ENCODE data around the gene GEMIN4. TPM values are rescaled to one million over a fixed set of nuclear protein-coding genes. Genes with fewer than 3 reads are reported as not detected.

GEMIN4 gene
- total RNA-seq, 6 donors from 2014 or later: 17.6 to 79.6 (median 21.5) TPM

GRCh38 chr17:798246-798645, 46.2 kb upstream of the GEMIN4 start:
- 79 to 89% methylated on average over 11 of the region's 11 CpGs for WGBS, 2 donors
- Histone ChIP-seq H3K4me1 (peaks cover 2 to 14% (median 10%) of the 10 kb centered on the region in 4 donors), H3K4me3 (no peak overlapping the region), H3K27me3 (no peaks in the 10 kb centered on the region), H3K9me3 (no peaks in the 10 kb centered on the region), H3K27ac (no peak overlapping the region), H3K36me3 (peaks cover 0 to 19% (median 6%) of the 10 kb centered on the region in 4 donors)
- ATAC-seq (ENCODE audit: low FRiP score in 2 of 2) (no peak), DNase-seq (no peak)
- TF ChIP-seq POLR2AphosphoS5 (IDR thresholded peaks at IDR 0.05) (no peak), POLR2A (IDR thresholded peaks at IDR 0.05) (no peak), EP300 (IDR thresholded peaks at IDR 0.05) (no peak)
- TF ChIP-seq, protein P1, sequence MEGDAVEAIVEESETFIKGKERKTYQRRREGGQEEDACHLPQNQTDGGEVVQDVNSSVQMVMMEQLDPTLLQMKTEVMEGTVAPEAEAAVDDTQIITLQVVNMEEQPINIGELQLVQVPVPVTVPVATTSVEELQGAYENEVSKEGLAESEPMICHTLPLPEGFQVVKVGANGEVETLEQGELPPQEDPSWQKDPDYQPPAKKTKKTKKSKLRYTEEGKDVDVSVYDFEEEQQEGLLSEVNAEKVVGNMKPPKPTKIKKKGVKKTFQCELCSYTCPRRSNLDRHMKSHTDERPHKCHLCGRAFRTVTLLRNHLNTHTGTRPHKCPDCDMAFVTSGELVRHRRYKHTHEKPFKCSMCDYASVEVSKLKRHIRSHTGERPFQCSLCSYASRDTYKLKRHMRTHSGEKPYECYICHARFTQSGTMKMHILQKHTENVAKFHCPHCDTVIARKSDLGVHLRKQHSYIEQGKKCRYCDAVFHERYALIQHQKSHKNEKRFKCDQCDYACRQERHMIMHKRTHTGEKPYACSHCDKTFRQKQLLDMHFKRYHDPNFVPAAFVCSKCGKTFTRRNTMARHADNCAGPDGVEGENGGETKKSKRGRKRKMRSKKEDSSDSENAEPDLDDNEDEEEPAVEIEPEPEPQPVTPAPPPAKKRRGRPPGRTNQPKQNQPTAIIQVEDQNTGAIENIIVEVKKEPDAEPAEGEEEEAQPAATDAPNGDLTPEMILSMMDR (IDR thresholded peaks at IDR 0.05): no peak

- peaks cover 2 to 14% (median 10%) of the 10 kb centered on the region in 4 donors for H3K4me1 ChIP-seq
- 59 to 80% methylated on average over 14 to 19 of the region's 22 CpGs for WGBS, 2 donors
- H3K4me3 ChIP-seq: no peak overlapping the region
- DNase-seq (peak in 1 of 2 donors; percentile 57), ATAC-seq (ENCODE audit: low FRiP score in 2 of 2) (peak in 1 of 2 donors; percentile 30)
- TF ChIP-seq POLR2AphosphoS5 (IDR thresholded peaks at IDR 0.05): no peak
- TF ChIP-seq, protein P1 (IDR thresholded peaks at IDR 0.05): peak in 2 of 6 experiments; percentile 15 to 18
- H3K9me3 ChIP-seq: no peaks in the 10 kb centered on the region
- no peaks in the 10 kb centered on the region for H3K27me3 ChIP-seq
- H3K27ac ChIP-seq: peak overlapping the region in 2 of 4 donors; percentile 29 to 41
- peaks cover 5 to 17% (median 11%) of the 10 kb centered on the region in 4 donors for H3K36me3 ChIP-seq
Measured at GRCh38 chr17:797236-797840, 45.3 kb upstream of the GEMIN4 start.

GRCh38 chr17:796609-797008, 44.5 kb upstream of the GEMIN4 start:
- DNase-seq (no peak), ATAC-seq (ENCODE audit: low FRiP score in 2 of 2) (no peak)
- TF ChIP-seq POLR2A (IDR thresholded peaks at IDR 0.05): no peak
- TF ChIP-seq POLR2AphosphoS5 (IDR thresholded peaks at IDR 0.05): no peak
- TF ChIP-seq, protein P1 (IDR thresholded peaks at IDR 0.05): no peak
- no peak for TF ChIP-seq EP300 (IDR thresholded peaks at IDR 0.05)
- no peak overlapping the region for H3K4me3 ChIP-seq
- H3K36me3 ChIP-seq: peaks cover 5 to 23% (median 18%) of the 10 kb centered on the region in 4 donors
- H3K27me3 ChIP-seq: no peaks in the 10 kb centered on the region
- H3K9me3 ChIP-seq: no peaks in the 10 kb centered on the region
- WGBS, 2 donors: 66 to 83% methylated on average over 14 to 15 of the region's 15 CpGs
- peaks cover 2 to 14% (median 10%) of the 10 kb centered on the region in 4 donors for H3K4me1 ChIP-seq
- H3K27ac ChIP-seq: peak overlapping the region in 1 of 4 donors; percentile 41

DNA sequence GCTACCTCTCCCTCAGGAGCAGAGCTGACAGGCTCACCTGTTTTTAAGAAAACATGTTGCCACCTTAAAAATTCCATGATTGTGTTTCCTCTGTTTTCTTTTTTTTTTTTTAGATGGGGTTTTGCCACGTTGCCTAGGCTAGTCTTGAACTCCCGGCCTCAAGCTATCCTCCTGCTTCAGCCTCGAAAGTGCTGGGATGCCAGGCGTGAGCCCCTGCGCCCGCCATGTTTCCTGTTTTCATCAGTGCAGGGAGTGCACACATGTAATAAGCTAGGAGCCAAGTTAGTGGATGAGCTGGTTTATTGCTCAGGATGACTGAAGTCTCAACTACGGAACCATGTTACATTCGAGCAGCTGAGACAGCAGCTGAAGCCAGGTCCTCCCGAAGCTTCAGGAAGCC, 43.7 kb upstream of the GEMIN4 start:
- ATAC-seq (ENCODE audit: low FRiP score in 2 of 2) (no peak), DNase-seq (no peak)
- Histone ChIP-seq H3K9me3 (no peaks in the 10 kb centered on the region), H3K27ac (peak overlapping the region in 2 of 4 donors; percentile 57 to 68), H3K36me3 (peaks cover 5 to 28% (median 18%) of the 10 kb centered on the region in 4 donors), H3K4me3 (no peak overlapping the region), H3K4me1 (peaks cover 2 to 14% (median 10%) of the 10 kb centered on the region in 4 donors), H3K27me3 (no peaks in the 10 kb centered on the region)
- WGBS, 2 donors: 72 to 88% methylated on average over 9 of the region's 9 CpGs
- TF ChIP-seq POLR2A (IDR thresholded peaks at IDR 0.05) (no peak), POLR2AphosphoS5 (IDR thresholded peaks at IDR 0.05) (no peak), EP300 (IDR thresholded peaks at IDR 0.05) (no peak)
- TF ChIP-seq, protein P1 (IDR thresholded peaks at IDR 0.05): no peak

DNA sequence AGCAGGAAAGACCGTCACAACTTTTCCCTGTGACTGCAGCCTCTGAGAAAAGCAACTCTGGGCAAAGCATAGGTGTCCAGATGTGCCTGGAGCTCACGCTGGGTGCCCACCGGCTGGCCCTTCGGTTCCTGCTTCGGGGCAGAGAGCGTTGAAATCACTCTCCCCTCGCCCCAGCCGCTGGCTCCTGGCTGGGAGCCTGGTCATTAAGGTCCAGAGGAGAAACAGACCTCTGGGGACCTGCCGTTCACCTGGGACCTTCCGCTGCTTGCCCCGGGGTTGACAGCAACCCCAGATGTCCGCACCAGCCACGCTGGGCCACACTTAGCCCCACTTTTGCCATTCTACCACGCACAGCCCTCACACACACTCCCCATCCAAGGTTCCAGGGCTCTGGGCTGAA, 43.2 kb upstream of the GEMIN4 start:
- peaks cover 2 to 14% (median 10%) of the 10 kb centered on the region in 4 donors for H3K4me1 ChIP-seq
- peak overlapping the region in 3 of 4 donors; percentile 11 to 68 (median 57) for H3K27ac ChIP-seq
- peaks cover 5 to 25% (median 16%) of the 10 kb centered on the region in 4 donors for H3K36me3 ChIP-seq
- H3K9me3 ChIP-seq: no peaks in the 10 kb centered on the region
- DNase-seq (peak in 1 of 2 donors; percentile 49), ATAC-seq (ENCODE audit: low FRiP score in 2 of 2) (no peak)
- no peaks in the 10 kb centered on the region for H3K27me3 ChIP-seq
- TF ChIP-seq EP300 (IDR thresholded peaks at IDR 0.05) (no peak), POLR2AphosphoS5 (IDR thresholded peaks at IDR 0.05) (no peak), POLR2A (IDR thresholded peaks at IDR 0.05) (no peak)
- TF ChIP-seq, protein P1 (IDR thresholded peaks at IDR 0.05): no peak
- 44 to 69% methylated on average over 9 to 13 of the region's 14 CpGs for WGBS, 2 donors
- peak overlapping the region in 2 of 4 donors; percentile 19 to 34 for H3K4me3 ChIP-seq
